NCI-H446 treated with DMSO at 0.1 percent for 48 hours (cell line): ENCODE data around the gene COX7B.
"Not testable (repeated sequence)": the region's sequence is repeated elsewhere in the genome, so short reads cannot be mapped to it uniquely, and the experiment has no call there.

Source experiments
- DNase-seq: peaks from one replicate; lab custom pipeline; 2025; lab: John Stamatoyannopoulos, UW

COX7B gene

GRCh38 chrX:77899081-77899828 lies at the start of gene COX7B:
Gene COX7B, plus strand, starts transcription at chrX:77899468. Its CDS starts 86 bp downstream, at chrX:77899554.
- peak; percentile 96 for DNase-seq

- no peak for DNase-seq
Measured at GRCh38 chrX:77875372-77875771, 23.9 kb upstream of the COX7B start.

- DNase-seq: not testable (repeated sequence)
Measured at GRCh38 chrX:77881418-77881817, 17.9 kb upstream of the COX7B start.

- no peak for DNase-seq
Measured at GRCh38 chrX:77892887-77893286, 6.4 kb upstream of the COX7B start.

DNA sequence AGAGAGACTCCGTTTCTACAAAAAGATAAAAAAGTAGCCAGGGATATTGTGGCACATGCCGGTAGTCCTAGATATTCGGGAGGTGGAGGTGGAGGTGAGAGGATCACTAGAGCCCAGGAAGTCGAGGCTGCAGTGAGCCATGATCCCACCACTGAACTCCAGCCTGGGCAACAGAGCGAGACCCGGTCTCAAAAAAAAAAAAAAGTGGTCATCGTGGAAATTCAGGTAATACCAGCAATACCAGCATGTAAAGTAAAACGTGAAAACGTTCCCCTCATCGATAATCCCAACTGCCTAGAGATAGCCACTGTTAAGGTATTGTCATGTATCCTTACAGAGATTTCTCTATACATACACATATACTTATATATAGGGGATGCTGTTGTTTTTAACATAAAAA lies 5.6 kb upstream of the COX7B start:
- no peak for DNase-seq

DNA sequence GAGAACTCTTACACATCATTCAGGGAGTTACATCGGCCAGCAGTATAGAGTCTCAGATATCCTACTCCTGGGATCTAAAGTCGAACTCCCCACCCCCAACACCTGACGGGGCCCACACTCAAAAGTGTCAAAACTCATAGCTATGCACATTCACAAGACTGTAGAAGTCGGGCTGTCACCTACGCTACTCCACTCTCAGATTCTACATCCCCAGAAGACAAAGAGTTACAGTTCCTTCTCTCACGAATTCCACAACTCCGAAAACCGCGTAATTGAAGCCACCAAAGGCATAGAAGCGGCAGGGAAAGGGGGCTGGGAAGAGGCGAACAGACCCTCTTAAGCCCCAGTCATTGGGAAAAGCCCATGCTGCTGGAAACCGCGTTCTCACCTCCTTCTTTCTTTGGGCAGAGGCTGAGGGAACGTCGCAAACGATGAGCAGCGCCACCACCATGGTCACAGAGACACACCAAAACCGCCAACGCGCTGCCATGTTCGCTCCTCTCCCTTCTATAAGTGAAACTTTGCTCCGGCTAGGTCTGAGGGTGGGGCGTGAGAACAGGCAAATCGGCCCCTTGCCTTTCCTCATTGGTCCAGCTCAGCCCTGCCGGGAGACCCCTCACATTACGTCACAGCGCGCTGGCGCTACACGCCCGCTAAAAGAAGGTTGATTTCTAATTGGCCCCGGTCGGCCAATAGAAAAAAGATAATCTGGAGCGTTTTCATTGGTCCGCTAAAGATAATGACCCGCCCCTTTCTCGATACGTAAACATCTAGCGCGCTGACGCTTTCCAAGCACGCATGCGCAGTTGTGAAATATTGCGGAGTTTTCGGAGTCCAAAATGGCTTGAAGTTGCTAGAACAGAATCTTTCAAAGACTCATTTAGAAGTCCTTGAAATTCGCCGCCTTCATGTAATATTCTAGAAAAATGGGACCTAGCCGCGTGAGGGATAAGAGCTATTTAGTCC lies 4.1 kb upstream of the COX7B start, which contains the start of gene MAGT1:
MAGT1 (minus strand) TSS at position 515 of the 966 bp plus-strand sequence; CDS start at position 490, 25 bp downstream.
- peak; percentile 96 for DNase-seq

- no peak for DNase-seq
Measured at GRCh38 chrX:77900688-77901087, 1.4 kb downstream of the COX7B start.

DNA sequence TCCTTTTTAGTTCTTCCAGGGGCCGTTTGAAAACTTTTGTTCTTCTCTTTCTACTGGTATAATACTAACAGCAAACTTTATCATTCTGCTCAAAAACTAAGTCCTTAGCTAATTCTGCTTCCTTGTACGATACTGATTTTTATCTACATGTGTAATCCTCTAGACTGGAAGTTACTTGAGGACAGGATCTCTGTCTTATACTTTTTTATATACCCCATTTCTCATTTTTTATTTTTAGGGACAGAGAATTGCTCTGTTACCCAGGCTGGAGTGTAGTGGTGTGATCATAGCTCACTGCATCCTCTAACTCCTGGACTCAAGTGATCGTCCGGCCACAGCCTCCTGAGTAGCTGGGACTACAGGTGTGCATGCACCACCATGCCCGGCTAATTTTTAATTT lies 2.2 kb downstream of the COX7B start:
- no peak for DNase-seq

- peak; percentile 76 for DNase-seq
Measured at GRCh38 chrX:77910108-77910840, 11.0 kb downstream of the COX7B start, which contains the start of gene ATP7A. Gene ATP7A, plus strand, starts transcription at chrX:77910693. Its CDS starts 60,949 bp downstream, at chrX:77971642.

- DNase-seq: no peak
Measured at GRCh38 chrX:77917294-77917933, 18.1 kb downstream of the COX7B start.

- DNase-seq: no peak
Measured at GRCh38 chrX:77918568-77918967, 19.3 kb downstream of the COX7B start.

- not testable (repeated sequence) for DNase-seq
Measured at GRCh38 chrX:77919370-77919769, 20.1 kb downstream of the COX7B start.

DNA sequence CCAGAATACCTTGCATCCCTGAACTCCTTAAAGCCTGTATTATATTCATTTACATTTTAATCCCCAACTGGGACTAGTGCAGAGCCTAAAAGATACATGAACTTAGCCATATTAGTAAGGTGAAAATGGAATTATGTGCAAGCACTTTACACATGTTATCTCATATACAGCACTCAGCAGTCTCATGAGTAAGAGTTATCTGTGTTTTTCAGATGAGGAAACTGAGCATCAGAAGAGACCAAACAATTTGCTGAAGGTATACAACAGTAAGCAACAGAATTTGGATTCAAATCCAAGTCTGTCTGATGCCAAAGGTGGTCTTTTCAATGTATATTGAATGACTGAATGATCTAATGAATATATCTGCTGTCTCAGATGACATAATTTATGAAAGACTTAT lies 23.5 kb downstream of the COX7B start:
- no peak for DNase-seq

DNA sequence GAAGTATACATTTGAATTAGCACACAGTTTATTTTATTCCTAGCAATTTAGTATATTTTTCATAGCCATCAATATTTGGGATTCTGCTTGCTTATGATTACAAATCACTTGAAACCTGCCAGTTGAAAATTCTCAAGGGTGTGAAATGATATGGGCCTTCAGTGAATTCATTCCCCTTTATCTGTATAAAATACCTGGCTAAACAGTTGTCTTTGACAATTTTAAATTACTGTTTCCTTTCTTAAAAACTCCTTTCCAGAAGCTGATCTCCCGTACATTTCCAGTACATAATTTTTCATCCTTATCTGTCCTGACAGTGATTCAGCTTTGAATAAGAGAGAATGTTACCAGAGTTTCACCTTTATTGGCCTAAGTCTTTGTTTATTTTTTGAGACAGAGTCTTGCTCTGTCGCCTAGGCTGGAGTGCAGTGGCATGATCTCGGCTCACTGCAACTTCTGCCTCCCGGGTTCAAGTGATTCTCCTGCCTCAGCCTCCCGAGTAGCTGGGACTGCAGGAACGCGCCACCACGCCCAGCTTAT lies 25.1 kb downstream of the COX7B start:
- no peak for DNase-seq

DNA sequence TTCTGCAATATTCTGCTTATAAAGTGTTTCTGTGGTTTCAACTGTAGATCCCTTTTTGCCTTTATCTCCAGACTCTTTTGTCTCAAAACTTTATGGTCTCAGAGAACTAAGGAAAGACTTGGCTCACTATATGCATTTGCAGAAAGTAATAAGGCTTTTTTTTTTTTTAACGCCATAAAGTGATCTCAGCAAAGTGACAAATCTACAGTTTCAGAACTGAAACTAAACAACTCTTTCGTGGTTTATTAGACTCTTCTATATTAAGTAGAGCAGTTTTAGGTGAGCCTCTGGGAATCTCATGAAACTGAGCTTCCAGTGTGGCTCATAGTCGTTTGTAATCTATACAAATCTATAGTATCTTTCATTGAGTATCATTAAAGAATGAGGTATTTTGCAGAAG lies 26.5 kb downstream of the COX7B start:
- DNase-seq: no peak

DNA sequence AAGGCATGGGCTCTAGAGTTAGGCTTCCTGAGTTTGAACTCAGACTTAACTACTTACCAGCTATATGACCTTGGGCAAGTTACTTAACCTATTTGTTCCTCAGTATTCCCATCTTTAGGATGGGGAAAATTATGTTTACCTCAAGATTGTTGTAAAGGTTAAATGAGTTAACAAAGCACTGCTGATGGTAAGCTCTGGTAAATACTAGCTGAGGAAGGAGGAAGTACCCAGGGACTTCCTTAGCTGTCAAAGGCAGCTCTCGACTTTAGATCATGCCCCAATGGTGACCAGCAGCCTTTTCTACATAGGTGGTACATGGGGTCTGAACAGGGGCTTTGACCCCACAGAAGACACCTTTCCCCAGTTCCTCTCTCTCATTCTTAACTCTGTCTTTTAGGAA lies 31.3 kb downstream of the COX7B start:
- no peak for DNase-seq

DNA sequence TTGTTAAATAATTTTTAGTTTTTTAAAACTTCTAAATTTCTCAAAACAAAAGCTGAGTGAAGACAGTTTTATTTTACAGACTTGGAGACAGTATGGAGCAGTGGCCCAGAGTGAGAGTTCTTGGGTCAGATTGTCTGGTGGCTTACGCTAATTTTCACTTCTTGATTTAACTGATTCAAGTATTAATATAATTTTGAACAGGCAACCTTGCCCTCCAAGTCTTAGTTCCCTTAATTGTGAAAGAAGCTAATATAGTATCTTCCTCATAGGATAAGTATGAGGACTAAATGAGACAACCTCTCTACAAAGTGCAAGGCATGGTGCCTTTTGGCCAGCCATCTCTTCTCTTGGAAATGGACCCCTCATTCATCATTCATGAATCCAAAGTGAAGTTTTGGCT lies 36.6 kb downstream of the COX7B start:
- DNase-seq: no peak

DNA sequence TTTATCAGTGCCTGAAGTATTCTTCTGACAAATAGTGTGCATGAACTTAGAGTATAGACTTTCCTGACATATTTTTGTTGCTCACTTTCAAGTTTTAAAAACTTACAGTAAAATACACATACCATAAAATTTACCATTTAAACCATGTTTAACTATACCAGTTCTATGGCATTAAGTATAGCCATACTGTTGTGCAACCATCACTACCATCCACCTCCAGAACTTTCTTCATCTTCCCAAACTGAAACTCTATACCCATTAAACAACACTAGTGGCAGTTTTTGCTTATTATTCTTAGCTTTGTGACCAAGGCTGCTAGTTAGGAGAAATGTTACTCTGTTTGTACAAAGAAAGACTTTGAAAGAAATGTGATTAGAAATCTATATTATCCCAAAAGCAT lies 37.0 kb downstream of the COX7B start:
- no peak for DNase-seq

- no peak for DNase-seq
Measured at GRCh38 chrX:77937291-77937690, 38.0 kb downstream of the COX7B start.

DNA sequence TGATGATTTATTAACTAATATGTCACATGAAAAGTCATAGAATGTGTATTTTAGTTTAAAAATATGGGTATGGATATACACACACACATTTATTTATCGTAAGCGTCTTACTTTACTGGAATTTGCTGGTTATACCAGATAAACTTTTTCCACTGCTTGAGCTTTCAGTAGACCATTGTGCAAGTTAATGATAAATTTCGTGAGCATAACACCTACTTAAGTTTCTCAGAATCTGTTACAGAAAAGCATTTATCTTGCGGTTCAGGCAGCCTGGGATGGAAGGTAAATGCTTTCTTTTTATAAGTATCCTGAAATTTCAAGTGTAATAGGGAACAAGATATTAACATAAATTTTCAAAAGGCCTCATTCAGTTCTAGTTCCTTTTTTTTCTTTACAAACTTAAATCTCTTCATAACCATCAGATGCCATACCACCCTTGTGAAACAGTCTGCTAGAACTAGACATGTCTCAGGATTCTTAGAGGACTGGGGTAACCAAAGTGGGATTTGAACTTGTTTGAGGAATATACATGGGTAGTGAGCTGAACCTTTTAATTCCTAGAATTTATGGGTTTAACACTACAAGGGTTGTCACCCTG lies 38.9 kb downstream of the COX7B start:
- DNase-seq: no peak

- DNase-seq: not testable (repeated sequence)
Measured at GRCh38 chrX:77945031-77945430, 45.8 kb downstream of the COX7B start.
